ENCODE results near the gene CNFN.
"Not testable (repeated sequence)": the region's sequence is repeated elsewhere in the genome, so short reads cannot be mapped to it uniquely, and the experiment has no call there.

The CNFN gene

GRCh38 chr19:42343344-42344110 lies 46.6 kb downstream of the CNFN start:
- H3K4me3 ChIP-seq (ENCODE audit: low read length): no peak overlapping the region
- TF ChIP-seq ZNF274 (IDR thresholded peaks at IDR 0.05; ENCODE audit: low read depth, low read length): no peak

GRCh38 chr19:42339922-42340321 lies 50.2 kb downstream of the CNFN start:
- not testable (repeated sequence) for H3K4me3 ChIP-seq (ENCODE audit: low read length)

GRCh38 chr19:42339126-42339860 lies 50.8 kb downstream of the CNFN start:
- not testable (repeated sequence) for H3K4me3 ChIP-seq (ENCODE audit: low read length)
